Kidney (tissue), 14 donors: ENCODE results near the gene ZNF581. TPM values are rescaled to one million over a fixed set of nuclear protein-coding genes. Genes with fewer than 3 reads are reported as not detected.

Experiments used
- DNase-seq, 5 donors: peaks; one replicate each; pipeline ENCODE4 v3.0.0-alpha.2; 2013 to 2020
- FAIRE-seq: peaks from 2 replicates; lab custom pipeline; 2012; peaks lifted over from hg19 to GRCh38; lab: Jason Lieb, UNC
- H3K27ac ChIP-seq, 2 donors: one replicate each; pipeline ENCODE4 v1.7.0; 2013; ENCODE audit warnings: low read depth in 2 of 2, low read length in 2 of 2, inconsistent platforms in 1 of 2
- H3K27me3 ChIP-seq: one replicate; pipeline ENCODE4 v1.7.1; 2013; ENCODE audit warnings: low read length, inconsistent platforms; ENCODE audit not compliant: control insufficient read depth, insufficient read depth
- H3K36me3 ChIP-seq, 3 donors: one replicate each; pipeline versions ENCODE4 v1.7.0 to v1.7.1; 2013; ENCODE audit warnings: low read length in 3 of 3, control low read depth in 1 of 3, inconsistent platforms in 1 of 3; ENCODE audit not compliant: insufficient read depth in 3 of 3, control insufficient read depth in 2 of 3
- H3K4me1 ChIP-seq, 3 donors: one replicate each; pipeline versions ENCODE4 v1.7.0 to v1.7.1; 2013; ENCODE audit warnings: low read length in 3 of 3, inconsistent platforms in 1 of 3, low read depth in 1 of 3; ENCODE audit not compliant: control insufficient read depth in 2 of 3, insufficient read depth in 2 of 3
- H3K4me3 ChIP-seq, 3 donors: one replicate each; pipeline versions ENCODE4 v1.7.0 to v1.8.1; 2013; ENCODE audit warnings: low read length in 3 of 3, control low read depth in 1 of 3, inconsistent platforms in 1 of 3
- H3K9ac ChIP-seq, 3 donors: one replicate each; pipeline versions ENCODE4 v1.7.0 to v1.7.1; 2013; ENCODE audit warnings: low read length in 3 of 3, control low read depth in 1 of 3, inconsistent platforms in 1 of 3
- H3K9me3 ChIP-seq, 3 donors: one replicate each; pipeline versions ENCODE4 v1.7.0 to v1.7.1; 2013; ENCODE audit warnings: low read length in 3 of 3, control low read depth in 1 of 3, inconsistent platforms in 1 of 3; ENCODE audit not compliant: control insufficient read depth in 2 of 3, insufficient read depth in 1 of 3
- intact Hi-C: fragments of 100-400 bp; cut with DNase I; formaldehyde crosslinking; loops from one replicate; pipeline ENCODE4 v1.11.1; 2022
- polyA plus RNA-seq: library from polyadenylated mRNA; stranded (reverse); fragments of 350-450 nt; fragmentation: Illumina TruSeq; extraction: RNeasy Lipid Tissue Mini Kit (QIAGEN cat#74804); gene quantifications from one replicate; pipeline ENCODE4 v1.2.3, GENCODE V29; 2014; ENCODE audit warnings: low read depth, low replicate concordance; ENCODE audit not compliant: insufficient read depth
- total RNA-seq: library from RNA; stranded (reverse); fragmentation: NEBNext Ultra II Directional; extraction: Animal tissue kit (Norgen Biotek cat#: 25700); gene quantifications from one replicate; pipeline ENCODE4 v1.2.1, GENCODE V29; 2021
- TF ChIP-seq, protein P1 (sequence below): IDR thresholded peaks from 3 replicates; pipeline ENCODE4 v1.5.1; 2012; ENCODE audit warnings: mild to moderate bottlenecking, moderate library complexity, borderline replicate concordance; ENCODE audit not compliant: insufficient read depth; ENCODE audit errors: extremely low read depth
- donor health status: control.
- donor health status: control.
- donor health status: control.
- donor health status: control.
- donor health status: control.
- donor health status: DM: yes; HTN: yes; CAD: no.
- donor health status: Normal renal cell carcinoma (clear cell type).

The ZNF581 gene
- total and polyA plus RNA-seq, 2 donors from 2014 or later: 22.0 to 23.6 TPM

DNA sequence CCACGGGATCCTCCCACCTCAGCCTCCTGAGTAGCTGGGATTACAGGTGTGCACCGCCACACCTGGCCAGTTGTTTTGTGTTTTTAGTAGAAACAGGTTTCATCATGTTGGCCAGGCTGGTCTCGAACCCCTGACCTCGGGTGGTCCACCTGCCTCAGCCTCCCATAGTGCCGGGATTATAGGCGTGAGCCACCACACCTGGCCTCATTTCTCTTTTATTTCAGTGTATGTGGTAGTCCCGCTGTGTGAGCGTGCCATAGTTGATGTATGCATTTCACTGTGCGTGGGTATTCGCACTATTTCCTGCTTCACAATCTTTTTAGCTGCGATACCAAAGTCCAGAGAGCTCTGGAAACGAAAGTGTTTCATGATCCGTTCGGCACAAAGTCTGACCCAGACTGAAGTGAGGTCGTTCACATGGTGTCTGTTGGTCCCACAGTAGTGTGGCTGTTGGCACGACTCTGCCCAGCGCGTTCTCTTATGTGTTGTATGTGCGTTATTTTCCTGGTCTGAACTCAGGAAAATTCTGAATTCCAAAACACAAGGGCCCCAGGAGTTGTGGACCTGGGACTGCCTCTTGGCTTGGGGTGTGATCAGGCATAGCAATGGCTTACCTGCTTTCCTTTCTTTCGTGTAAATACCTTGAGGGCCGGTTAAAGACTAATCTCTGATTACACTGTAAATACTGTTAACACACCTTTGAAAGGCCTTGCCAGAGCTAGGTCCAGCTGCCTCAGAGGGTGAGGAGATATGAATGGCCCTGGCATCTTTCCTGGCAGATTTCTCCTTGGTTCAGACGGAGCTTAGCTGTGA is 40.2 kb downstream of the ZNF581 start:
- H3K9me3 ChIP-seq: no peaks in the 10 kb centered on the region
- peak overlapping the region; percentile 12 to 47 (median 21) for H3K4me3 ChIP-seq
- H3K27me3 ChIP-seq: no peaks in the 10 kb centered on the region
- peak overlapping the region; percentile 87 to 89 for H3K27ac ChIP-seq
- H3K4me1 ChIP-seq: peaks cover 0 to 74% (median 57%) of the 10 kb centered on the region in 3 donors
- intact Hi-C loops: no loop called here
- DNase-seq (peak in 4 of 5 donors; percentile 39 to 85 (median 78)), FAIRE-seq (no peak)
- H3K9ac ChIP-seq: peak overlapping the region in 2 of 3 donors; percentile 2 to 38
- H3K36me3 ChIP-seq: peaks cover under 1 to 28% (median 19%) of the 10 kb centered on the region in 3 donors
- TF ChIP-seq, protein P1, sequence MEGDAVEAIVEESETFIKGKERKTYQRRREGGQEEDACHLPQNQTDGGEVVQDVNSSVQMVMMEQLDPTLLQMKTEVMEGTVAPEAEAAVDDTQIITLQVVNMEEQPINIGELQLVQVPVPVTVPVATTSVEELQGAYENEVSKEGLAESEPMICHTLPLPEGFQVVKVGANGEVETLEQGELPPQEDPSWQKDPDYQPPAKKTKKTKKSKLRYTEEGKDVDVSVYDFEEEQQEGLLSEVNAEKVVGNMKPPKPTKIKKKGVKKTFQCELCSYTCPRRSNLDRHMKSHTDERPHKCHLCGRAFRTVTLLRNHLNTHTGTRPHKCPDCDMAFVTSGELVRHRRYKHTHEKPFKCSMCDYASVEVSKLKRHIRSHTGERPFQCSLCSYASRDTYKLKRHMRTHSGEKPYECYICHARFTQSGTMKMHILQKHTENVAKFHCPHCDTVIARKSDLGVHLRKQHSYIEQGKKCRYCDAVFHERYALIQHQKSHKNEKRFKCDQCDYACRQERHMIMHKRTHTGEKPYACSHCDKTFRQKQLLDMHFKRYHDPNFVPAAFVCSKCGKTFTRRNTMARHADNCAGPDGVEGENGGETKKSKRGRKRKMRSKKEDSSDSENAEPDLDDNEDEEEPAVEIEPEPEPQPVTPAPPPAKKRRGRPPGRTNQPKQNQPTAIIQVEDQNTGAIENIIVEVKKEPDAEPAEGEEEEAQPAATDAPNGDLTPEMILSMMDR: no peak

DNA sequence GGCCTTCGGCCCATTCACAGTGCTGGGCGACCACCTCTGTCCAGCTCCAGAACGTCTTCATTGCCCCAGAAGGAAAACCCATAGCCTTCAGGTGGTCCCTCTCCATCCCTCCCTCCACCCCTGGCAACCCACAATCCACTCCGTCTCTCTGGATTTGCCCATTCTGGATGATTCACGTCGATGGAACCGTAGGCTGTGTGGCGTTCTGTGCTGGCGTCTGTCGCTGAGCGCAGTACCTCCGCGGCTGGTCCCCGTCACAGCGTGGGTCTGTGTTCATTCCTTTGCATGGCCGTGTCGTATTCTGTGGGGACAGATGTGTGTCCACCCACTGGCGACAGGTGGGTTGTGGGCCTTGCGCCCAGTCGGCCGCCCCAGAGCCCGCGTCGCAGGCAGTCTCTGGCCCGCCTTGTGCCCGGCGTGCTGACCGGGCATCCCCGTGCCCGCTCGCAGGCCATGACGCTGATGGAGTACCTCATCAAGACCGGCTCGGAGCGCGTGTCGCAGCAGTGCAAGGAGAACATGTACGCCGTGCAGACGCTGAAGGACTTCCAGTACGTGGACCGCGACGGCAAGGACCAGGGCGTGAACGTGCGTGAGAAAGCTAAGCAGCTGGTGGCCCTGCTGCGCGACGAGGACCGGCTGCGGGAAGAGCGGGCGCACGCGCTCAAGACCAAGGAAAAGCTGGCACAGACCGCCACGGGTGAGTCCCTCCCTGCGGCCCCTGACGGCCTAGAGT is 41.7 kb downstream of the ZNF581 start:
- no peaks in the 10 kb centered on the region for H3K9me3 ChIP-seq
- H3K4me1 ChIP-seq: peaks cover 0 to 76% (median 60%) of the 10 kb centered on the region in 3 donors
- DNase-seq (peak in 1 of 5 donors; percentile 81), FAIRE-seq (no peak)
- H3K27me3 ChIP-seq: no peaks in the 10 kb centered on the region
- TF ChIP-seq, protein P1: no peak
- peak overlapping the region in 1 of 3 donors; percentile 12 for H3K9ac ChIP-seq
- peaks cover 0 to 25% (median 20%) of the 10 kb centered on the region in 3 donors for H3K36me3 ChIP-seq
- H3K4me3 ChIP-seq: no peak overlapping the region
- H3K27ac ChIP-seq: peak overlapping the region in 1 of 2 donors; percentile 41
- intact Hi-C loops: no loop called here

DNA sequence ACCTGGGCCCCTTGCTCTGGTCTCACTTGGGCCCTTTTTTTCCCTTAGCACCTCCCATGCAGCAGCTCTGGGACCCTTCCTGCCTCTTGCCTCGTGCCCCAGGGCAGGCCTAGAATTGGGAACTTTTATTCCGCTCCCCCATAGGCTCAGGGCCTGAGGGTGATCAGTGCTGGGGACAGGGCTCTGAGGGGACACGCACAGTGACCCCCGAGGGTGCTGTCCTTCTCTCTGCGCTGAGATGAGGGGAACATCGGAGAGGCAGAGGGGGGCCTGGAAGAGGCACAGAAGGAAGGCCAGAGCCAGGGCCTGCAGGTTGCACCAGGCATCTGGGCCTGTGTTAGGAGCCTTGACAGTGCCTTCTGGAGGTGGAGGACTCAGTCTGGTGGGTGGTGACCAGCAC is 42.3 kb downstream of the ZNF581 start:
- DNase-seq (peak in 1 of 5 donors; percentile 51), FAIRE-seq (no peak)
- H3K4me3 ChIP-seq: no peak overlapping the region
- no peak overlapping the region for H3K9ac ChIP-seq
- peak overlapping the region in 1 of 2 donors; percentile 37 for H3K27ac ChIP-seq
- no peaks in the 10 kb centered on the region for H3K9me3 ChIP-seq
- H3K27me3 ChIP-seq: no peaks in the 10 kb centered on the region
- intact Hi-C loops: no loop called here
- peaks cover 0 to 75% (median 54%) of the 10 kb centered on the region in 3 donors for H3K4me1 ChIP-seq
- TF ChIP-seq, protein P1: no peak
- H3K36me3 ChIP-seq: peaks cover 0 to 26% (median 20%) of the 10 kb centered on the region in 3 donors
